Measurements from ENCODE around the gene HEMK1. TPM values are rescaled to one million over a fixed set of nuclear protein-coding genes. Genes with fewer than 3 reads are reported as not detected.
A peak's percentile ranks its signal among the peaks of the same experiment; 100 is the strongest.

Gene HEMK1
- total RNA-seq, 2 donors from 2014 or later: 24.1 to 25.8 TPM

DNA sequence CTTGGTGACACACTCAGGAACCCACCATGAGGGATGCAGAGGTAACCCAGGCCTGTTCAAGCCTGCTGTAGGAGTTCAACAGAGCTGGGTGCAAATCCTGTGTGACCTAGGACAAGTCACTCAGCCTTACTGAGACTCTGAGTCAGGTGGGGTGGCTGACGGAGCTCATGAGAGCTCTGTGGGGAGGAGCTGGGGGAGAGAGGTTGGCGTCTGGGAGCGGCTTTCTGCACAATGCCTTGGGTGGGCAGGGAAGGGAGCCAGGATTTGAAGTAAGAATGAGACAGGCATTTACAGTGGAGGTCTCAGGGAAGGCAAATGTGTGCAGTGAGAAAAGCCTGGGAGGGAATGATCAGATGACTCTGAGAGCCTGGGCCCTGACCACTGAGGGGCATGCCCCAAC, 20.1 kb upstream of the HEMK1 start:
- Histone ChIP-seq H3K9ac (ENCODE audit: extremely low read depth, low read length, poor library complexity, severe bottlenecking) (no peak overlapping the region), H3K4me1 (ENCODE audit: control insufficient read depth, insufficient read depth, low read length) (no peaks in the 10 kb centered on the region), H3K4me3 (ENCODE audit: low read length) (no peak overlapping the region), H3K27ac (ENCODE audit: low read depth, low read length) (no peak overlapping the region), H3K9me3 (ENCODE audit: control insufficient read depth, low read length) (no peaks in the 10 kb centered on the region), H3K27me3 (ENCODE audit: control insufficient read depth, insufficient read depth, low read length, poor library complexity, severe bottlenecking) (no peaks in the 10 kb centered on the region), H3K36me3 (ENCODE audit: control insufficient read depth, insufficient read depth, low read length) (no peaks in the 10 kb centered on the region)
- peaks cover 5% of the 10 kb centered on the region for H3K27me3 Mint-ChIP-seq (ENCODE audit: insufficient read depth)
- TF ChIP-seq, protein P1, sequence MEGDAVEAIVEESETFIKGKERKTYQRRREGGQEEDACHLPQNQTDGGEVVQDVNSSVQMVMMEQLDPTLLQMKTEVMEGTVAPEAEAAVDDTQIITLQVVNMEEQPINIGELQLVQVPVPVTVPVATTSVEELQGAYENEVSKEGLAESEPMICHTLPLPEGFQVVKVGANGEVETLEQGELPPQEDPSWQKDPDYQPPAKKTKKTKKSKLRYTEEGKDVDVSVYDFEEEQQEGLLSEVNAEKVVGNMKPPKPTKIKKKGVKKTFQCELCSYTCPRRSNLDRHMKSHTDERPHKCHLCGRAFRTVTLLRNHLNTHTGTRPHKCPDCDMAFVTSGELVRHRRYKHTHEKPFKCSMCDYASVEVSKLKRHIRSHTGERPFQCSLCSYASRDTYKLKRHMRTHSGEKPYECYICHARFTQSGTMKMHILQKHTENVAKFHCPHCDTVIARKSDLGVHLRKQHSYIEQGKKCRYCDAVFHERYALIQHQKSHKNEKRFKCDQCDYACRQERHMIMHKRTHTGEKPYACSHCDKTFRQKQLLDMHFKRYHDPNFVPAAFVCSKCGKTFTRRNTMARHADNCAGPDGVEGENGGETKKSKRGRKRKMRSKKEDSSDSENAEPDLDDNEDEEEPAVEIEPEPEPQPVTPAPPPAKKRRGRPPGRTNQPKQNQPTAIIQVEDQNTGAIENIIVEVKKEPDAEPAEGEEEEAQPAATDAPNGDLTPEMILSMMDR (conservative IDR thresholded peaks at IDR 0.05): no peak
- no peak overlapping the region for H3K4me3 Mint-ChIP-seq
- H3K36me3 Mint-ChIP-seq (ENCODE audit: low read depth): no peaks in the 10 kb centered on the region
- WGBS, 2 experiments (ENCODE audit: insufficient coverage in 1 of 2, insufficient read length in 1 of 2): 82 to 87% methylated on average over 3 of the region's 3 CpGs
- DNase-seq: no peak
- no peaks in the 10 kb centered on the region for H3K9me3 Mint-ChIP-seq
- peaks cover 4% of the 10 kb centered on the region for H3K4me1 Mint-ChIP-seq
- no peak overlapping the region for H3K27ac Mint-ChIP-seq

DNA sequence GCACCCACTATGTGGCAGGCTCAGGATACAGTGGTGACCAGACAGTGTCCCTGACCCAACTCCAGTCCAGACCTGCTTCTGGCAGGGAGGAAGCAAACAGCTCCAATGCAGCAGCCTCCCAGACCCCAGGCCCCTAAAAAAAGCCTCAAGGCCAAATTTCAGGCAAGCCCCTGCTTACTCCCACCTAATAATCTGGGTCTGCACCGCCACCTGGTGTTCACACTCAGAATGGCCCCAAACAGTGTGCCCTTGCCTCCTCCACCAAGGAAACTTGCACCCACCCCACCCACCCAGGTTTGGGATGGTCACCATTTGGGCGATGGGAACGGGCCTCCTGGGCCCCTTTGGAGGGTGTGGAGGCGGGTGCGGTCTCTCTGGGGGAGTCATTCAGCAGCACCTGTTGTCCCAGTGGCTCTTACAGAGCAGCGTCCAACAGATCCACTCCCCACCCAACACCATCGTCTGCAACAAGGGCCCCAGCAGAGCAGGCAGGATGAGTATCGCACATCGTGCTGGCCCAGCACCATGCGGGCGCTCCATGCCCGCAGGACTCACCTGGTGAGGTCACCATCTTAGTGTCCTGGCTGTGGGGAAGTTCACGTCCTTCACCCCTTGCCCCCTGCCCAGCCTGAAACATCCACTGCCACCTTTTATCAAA, 19.1 kb upstream of the HEMK1 start:
- no peak overlapping the region for H3K4me3 ChIP-seq (ENCODE audit: low read length)
- no peaks in the 10 kb centered on the region for H3K9me3 ChIP-seq (ENCODE audit: control insufficient read depth, low read length)
- no peak overlapping the region for H3K27ac ChIP-seq (ENCODE audit: low read depth, low read length)
- H3K4me3 Mint-ChIP-seq: no peak overlapping the region
- H3K4me1 Mint-ChIP-seq: peaks cover 4% of the 10 kb centered on the region
- no peaks in the 10 kb centered on the region for H3K36me3 Mint-ChIP-seq (ENCODE audit: low read depth)
- peak; percentile 94 for DNase-seq
- H3K27me3 Mint-ChIP-seq (ENCODE audit: insufficient read depth): peaks cover 5% of the 10 kb centered on the region
- H3K36me3 ChIP-seq (ENCODE audit: control insufficient read depth, insufficient read depth, low read length): no peaks in the 10 kb centered on the region
- H3K9me3 Mint-ChIP-seq: no peaks in the 10 kb centered on the region
- TF ChIP-seq, protein P1 (conservative IDR thresholded peaks at IDR 0.05): peak; percentile 93
- WGBS, 2 experiments (ENCODE audit: insufficient coverage in 1 of 2, insufficient read length in 1 of 2): 58 to 93% methylated on average over 6 to 13 of the region's 13 CpGs
- H3K27ac Mint-ChIP-seq: no peak overlapping the region
- H3K9ac ChIP-seq (ENCODE audit: extremely low read depth, low read length, poor library complexity, severe bottlenecking): no peak overlapping the region
- H3K4me1 ChIP-seq (ENCODE audit: control insufficient read depth, insufficient read depth, low read length): no peaks in the 10 kb centered on the region
- H3K27me3 ChIP-seq (ENCODE audit: control insufficient read depth, insufficient read depth, low read length, poor library complexity, severe bottlenecking): no peaks in the 10 kb centered on the region

DNA sequence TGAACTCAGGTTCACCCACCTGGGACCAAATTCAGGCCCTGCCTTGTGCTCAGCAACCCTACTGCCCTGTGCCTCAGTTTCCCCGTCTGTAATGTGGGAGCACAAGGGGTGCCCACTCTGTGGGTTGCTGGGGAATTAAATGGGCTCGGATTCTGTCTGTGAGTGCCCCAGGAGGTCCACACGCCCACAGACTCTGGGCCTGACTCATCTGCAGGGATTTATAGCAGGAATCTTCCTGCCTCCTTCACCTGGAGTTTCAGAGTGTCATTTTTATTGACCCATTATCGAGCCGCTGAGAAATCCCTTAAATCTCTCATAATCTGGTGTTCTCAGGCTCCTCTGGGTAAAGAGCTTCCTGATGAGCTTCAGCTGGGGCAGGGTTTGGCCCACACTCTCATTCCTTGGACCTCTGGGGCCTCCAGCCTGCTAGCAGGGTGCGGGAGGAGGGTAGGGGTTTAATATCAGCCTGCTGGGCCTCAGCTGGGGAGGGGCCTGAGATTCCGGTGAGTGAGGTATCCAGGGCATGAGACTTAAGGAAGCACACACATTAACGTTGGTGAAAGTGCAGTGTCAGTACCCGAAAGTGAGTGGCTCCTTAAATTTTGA, 18.2 kb upstream of the HEMK1 start:
- Histone ChIP-seq H3K9ac (ENCODE audit: extremely low read depth, low read length, poor library complexity, severe bottlenecking) (no peak overlapping the region), H3K4me1 (ENCODE audit: control insufficient read depth, insufficient read depth, low read length) (no peaks in the 10 kb centered on the region), H3K4me3 (ENCODE audit: low read length) (no peak overlapping the region), H3K27me3 (ENCODE audit: control insufficient read depth, insufficient read depth, low read length, poor library complexity, severe bottlenecking) (no peaks in the 10 kb centered on the region), H3K36me3 (ENCODE audit: control insufficient read depth, insufficient read depth, low read length) (no peaks in the 10 kb centered on the region), H3K9me3 (ENCODE audit: control insufficient read depth, low read length) (no peaks in the 10 kb centered on the region), H3K27ac (ENCODE audit: low read depth, low read length) (no peak overlapping the region)
- no peak for DNase-seq
- Mint-ChIP-seq H3K4me1 (no peaks in the 10 kb centered on the region), H3K27me3 (ENCODE audit: insufficient read depth) (peaks cover 5% of the 10 kb centered on the region), H3K9me3 (no peaks in the 10 kb centered on the region), H3K4me3 (no peak overlapping the region), H3K27ac (no peak overlapping the region), H3K36me3 (ENCODE audit: low read depth) (no peaks in the 10 kb centered on the region)
- TF ChIP-seq, protein P1 (conservative IDR thresholded peaks at IDR 0.05): no peak
- WGBS, 2 experiments (ENCODE audit: insufficient coverage in 1 of 2, insufficient read length in 1 of 2): 73 to 78% methylated on average over 8 to 9 of the region's 9 CpGs

Data from endodermal cell (in vitro differentiated cells).